ENCODE data around the gene RABAC1.

DNA sequence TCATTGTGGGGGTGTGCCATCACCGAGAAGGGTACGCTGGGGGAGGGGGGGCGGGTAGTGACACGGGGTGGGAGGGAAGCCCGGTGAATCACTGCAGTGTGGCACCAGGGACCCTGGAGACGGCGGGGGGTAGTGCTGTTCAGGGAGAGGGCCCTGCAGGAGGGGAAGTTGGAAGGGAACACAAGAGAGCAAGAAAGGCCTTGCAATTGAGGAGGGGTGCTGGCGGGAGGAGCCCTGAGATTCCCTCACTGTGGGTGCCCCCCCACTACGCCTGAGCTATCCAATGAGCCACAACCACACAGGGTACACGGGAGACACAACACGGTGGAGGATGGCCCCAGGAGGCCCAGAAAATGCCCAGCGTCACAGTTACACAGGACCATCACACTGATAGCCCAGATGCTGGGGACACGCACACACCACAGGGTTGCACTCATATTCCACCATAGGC lies 35.4 kb upstream of the RABAC1 start:
- TF ChIP-seq, protein P1, sequence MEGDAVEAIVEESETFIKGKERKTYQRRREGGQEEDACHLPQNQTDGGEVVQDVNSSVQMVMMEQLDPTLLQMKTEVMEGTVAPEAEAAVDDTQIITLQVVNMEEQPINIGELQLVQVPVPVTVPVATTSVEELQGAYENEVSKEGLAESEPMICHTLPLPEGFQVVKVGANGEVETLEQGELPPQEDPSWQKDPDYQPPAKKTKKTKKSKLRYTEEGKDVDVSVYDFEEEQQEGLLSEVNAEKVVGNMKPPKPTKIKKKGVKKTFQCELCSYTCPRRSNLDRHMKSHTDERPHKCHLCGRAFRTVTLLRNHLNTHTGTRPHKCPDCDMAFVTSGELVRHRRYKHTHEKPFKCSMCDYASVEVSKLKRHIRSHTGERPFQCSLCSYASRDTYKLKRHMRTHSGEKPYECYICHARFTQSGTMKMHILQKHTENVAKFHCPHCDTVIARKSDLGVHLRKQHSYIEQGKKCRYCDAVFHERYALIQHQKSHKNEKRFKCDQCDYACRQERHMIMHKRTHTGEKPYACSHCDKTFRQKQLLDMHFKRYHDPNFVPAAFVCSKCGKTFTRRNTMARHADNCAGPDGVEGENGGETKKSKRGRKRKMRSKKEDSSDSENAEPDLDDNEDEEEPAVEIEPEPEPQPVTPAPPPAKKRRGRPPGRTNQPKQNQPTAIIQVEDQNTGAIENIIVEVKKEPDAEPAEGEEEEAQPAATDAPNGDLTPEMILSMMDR (IDR thresholded peaks at IDR 0.05; ENCODE audit: low read depth, low read length, poor library complexity, severe bottlenecking) = no peak
- TF ChIP-seq EZH2phosphoT487 (IDR thresholded peaks at IDR 0.05; ENCODE audit: borderline replicate concordance, low read length) = no peak

All from DOHH2 (cell line).